ENCODE results near the gene UBE4B. TPM values are rescaled to one million over a fixed set of nuclear protein-coding genes. Genes with fewer than 3 reads are reported as not detected.
A peak's percentile ranks its signal among the peaks of the same experiment; 100 is the strongest.

The UBE4B gene
- total RNA-seq, 1 experiment from 2014 or later, result 13.9 TPM

DNA sequence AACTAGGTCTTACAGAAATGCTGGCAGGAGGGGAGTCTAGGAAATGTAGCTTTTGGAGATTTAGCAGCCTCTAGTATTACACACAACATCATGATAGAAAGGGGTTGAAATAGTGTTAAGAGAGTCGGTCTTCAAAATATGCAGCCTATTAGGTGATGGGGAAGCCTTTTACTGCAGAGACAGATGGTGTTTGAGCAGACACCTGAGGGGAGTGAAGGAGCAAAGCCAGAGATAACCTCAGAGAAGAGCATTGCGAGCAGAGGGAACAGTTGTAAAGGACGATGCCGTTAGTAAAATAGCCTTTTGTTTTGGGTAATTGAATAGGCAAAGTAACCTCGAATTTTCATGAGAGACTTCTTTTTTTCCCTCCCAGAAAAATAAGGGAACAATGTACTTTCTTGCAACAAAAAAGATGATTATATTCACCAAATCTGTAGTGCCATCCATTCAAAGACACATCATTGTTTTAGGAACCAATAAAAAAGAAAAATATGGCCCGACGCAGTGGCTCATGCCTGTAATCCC lies 111.3 kb downstream of the UBE4B start:
- in situ Hi-C loops (cut with HindIII; ENCODE audit: low pct_unique_long_range_greater_than_20kb, low sequenced_read_pairs), result no loop called here
- DNase-seq (ENCODE audit: low read depth), result no peak

GRCh38 chr1:10146391-10146790 lies 113.6 kb downstream of the UBE4B start:
- in situ Hi-C loops (cut with HindIII; ENCODE audit: low pct_unique_long_range_greater_than_20kb, low sequenced_read_pairs), result no loop called here

GRCh38 chr1:10149231-10149630 lies 116.5 kb downstream of the UBE4B start:
- in situ Hi-C loops (cut with HindIII; ENCODE audit: low pct_unique_long_range_greater_than_20kb, low sequenced_read_pairs), result no loop called here
- no peak for DNase-seq (ENCODE audit: low read depth)

More at GRCh38 chr1:10146391-10146790, 113.6 kb downstream of the UBE4B start:
- no peak for DNase-seq (ENCODE audit: low read depth)

- peak; percentile 45 for DNase-seq (ENCODE audit: low read depth)
- in situ Hi-C loops (cut with HindIII; ENCODE audit: low pct_unique_long_range_greater_than_20kb, low sequenced_read_pairs), result no loop called here
These were observed 120.0 kb downstream of the UBE4B start for GRCh38 chr1:10152709-10153284.

DNA sequence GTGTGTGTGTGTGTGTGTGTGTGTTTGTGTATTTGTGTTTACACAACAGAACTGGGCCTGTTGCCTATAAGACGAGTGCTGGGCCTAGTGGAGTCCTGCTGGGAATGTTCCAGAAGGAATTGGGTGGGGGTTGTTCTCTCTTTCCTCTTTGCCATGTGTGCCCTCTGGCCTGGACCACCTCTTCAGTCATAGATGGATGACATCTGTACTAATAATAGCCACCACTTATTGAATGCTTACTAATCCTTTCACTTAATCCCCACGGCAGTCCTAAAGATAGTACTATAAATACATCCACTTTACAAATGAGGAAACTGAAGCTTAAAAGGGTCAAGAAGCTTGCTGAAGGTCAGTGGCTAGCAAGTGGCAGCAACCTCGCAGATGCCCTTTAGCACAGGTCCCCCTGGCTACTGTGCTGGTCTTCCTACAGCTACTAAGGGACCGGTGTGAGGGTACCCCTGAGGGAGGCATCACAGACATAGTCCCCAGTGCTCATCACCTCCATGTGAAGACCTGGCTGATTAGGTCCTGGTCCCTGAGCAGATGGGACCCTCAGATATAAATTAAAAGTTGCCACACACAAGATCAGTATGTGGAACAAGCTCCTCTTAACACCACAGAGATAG lies 122.4 kb downstream of the UBE4B start:
- no peak for DNase-seq (ENCODE audit: low read depth)
- in situ Hi-C loops (cut with HindIII; ENCODE audit: low pct_unique_long_range_greater_than_20kb, low sequenced_read_pairs), result no loop called here

DNA sequence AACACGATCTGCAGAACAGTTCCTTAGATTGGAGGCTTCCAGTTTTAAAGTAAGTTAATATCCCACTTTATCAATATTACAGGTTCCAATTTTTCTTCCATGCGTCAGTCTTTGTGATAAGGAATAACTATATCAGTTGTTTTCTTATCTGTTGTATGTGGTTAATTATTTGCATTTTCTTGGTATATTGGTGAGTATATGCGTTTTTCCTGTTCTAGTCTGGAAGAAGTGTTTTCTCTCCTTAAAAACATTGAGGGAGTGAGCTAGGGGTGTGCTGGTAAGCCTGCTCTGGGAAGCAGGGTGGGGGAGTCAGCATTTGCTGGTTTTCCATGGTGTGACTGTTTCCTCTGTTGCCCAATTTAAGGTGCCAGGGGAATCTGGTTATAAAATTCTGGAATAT lies 127.4 kb downstream of the UBE4B start:
- no peak for DNase-seq (ENCODE audit: low read depth)
- in situ Hi-C loops (cut with HindIII; ENCODE audit: low pct_unique_long_range_greater_than_20kb, low sequenced_read_pairs), result no loop called here

DNA sequence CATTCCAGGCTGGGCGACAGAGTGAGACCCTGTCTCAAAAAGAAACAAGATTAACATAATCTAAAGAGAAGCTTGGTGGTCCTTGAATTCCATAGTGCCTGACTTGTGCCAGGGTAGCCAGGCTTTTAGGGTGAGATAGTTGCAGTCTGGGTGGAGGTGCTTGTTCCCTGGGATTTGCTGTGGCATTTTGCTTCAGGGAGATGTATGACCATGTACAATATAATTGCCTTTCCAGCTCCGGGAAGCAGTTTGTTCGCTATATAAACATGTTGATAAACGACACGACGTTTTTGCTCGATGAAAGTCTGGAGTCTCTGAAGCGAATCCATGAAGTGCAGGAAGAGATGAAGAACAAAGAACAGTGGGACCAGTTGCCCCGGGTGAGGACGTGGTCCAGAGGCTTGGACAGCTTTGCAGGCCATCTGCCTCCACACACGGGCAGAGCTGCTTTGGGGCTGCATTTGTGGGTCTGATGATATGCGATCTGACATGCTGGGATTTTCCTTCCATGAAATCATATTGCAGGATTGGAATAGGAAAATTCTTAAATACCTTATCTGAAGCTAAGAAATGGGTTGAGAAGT lies 128.2 kb downstream of the UBE4B start:
- in situ Hi-C loops (cut with HindIII; ENCODE audit: low pct_unique_long_range_greater_than_20kb, low sequenced_read_pairs), result no loop called here
- DNase-seq (ENCODE audit: low read depth), result no peak

GRCh38 chr1:10161541-10162290 lies 129.0 kb downstream of the UBE4B start:
- in situ Hi-C loops (cut with HindIII; ENCODE audit: low pct_unique_long_range_greater_than_20kb, low sequenced_read_pairs), result no loop called here

DNA sequence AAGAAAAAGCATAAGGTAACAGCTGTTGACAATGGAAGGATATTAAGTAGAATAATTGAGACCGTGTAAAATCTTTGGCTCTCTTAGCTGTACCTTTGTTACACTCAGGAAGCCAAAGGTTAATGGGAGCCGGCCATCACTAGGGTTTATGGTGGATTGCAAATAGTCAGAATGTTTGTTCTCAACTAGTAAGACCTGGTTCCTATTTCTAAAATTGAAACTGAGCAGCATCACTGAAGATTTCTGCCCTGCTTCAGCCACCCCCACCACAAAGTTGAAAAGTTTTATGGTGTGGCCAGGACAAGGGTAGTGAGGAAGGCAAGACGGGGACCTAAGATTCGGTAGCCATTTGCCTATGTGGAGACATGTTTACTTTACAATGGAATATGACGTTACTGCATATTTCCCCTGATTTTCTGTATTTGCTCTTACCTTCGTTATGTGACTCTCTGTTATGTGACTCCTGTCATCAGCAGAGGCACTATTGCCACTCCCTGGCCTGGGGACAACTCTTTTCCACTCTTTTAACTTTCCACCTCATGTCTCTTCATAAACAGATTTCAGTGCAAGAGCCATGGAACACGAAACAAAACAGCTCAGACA lies 136.3 kb downstream of the UBE4B start:
- no peak for DNase-seq (ENCODE audit: low read depth)
- in situ Hi-C loops (cut with HindIII; ENCODE audit: low pct_unique_long_range_greater_than_20kb, low sequenced_read_pairs), result no loop called here

More at GRCh38 chr1:10161541-10162290, 129.0 kb downstream of the UBE4B start:
- DNase-seq (ENCODE audit: low read depth), result no peak

GRCh38 chr1:10170239-10170574 lies 137.4 kb downstream of the UBE4B start:
- no peak for DNase-seq (ENCODE audit: low read depth)
- in situ Hi-C loops (cut with HindIII; ENCODE audit: low pct_unique_long_range_greater_than_20kb, low sequenced_read_pairs), result no loop called here

- DNase-seq (ENCODE audit: low read depth), result no peak
- in situ Hi-C loops (cut with HindIII; ENCODE audit: low pct_unique_long_range_greater_than_20kb, low sequenced_read_pairs), result no loop called here
These were observed 138.5 kb downstream of the UBE4B start for GRCh38 chr1:10171105-10171767.

- no peak for DNase-seq (ENCODE audit: low read depth)
- in situ Hi-C loops (cut with HindIII; ENCODE audit: low pct_unique_long_range_greater_than_20kb, low sequenced_read_pairs), result no loop called here
These were observed 139.4 kb downstream of the UBE4B start for GRCh38 chr1:10171995-10172669.

DNA sequence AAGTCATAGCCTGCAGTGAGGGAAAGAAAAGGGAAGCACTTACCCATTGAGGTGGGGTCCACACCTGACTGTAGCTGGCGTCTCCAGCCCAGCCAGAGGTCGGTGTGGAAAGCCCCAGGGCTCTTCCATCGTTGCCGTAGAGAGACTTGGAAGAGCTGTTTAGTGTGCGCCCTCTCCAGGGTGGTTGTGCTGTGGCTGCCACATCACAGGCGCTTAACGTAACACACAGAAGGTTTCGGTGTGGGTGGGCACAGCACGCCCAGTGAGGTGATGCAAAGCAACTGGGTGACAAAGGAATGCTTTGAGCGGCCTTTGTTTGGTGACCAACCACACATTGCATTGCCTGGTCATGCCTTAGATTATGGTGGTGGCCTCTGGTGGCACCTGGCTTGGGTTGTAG lies 140.8 kb downstream of the UBE4B start:
- in situ Hi-C loops (cut with HindIII; ENCODE audit: low pct_unique_long_range_greater_than_20kb, low sequenced_read_pairs), result no loop called here
- no peak for DNase-seq (ENCODE audit: low read depth)

GRCh38 chr1:10177876-10178275 lies 145.1 kb downstream of the UBE4B start:
- in situ Hi-C loops (cut with HindIII; ENCODE audit: low pct_unique_long_range_greater_than_20kb, low sequenced_read_pairs), result no loop called here
- DNase-seq (ENCODE audit: low read depth), result no peak

- in situ Hi-C loops (cut with HindIII; ENCODE audit: low pct_unique_long_range_greater_than_20kb, low sequenced_read_pairs), result no loop called here
- no peak for DNase-seq (ENCODE audit: low read depth)
These were observed 146.0 kb downstream of the UBE4B start for GRCh38 chr1:10178597-10179405.

DNA sequence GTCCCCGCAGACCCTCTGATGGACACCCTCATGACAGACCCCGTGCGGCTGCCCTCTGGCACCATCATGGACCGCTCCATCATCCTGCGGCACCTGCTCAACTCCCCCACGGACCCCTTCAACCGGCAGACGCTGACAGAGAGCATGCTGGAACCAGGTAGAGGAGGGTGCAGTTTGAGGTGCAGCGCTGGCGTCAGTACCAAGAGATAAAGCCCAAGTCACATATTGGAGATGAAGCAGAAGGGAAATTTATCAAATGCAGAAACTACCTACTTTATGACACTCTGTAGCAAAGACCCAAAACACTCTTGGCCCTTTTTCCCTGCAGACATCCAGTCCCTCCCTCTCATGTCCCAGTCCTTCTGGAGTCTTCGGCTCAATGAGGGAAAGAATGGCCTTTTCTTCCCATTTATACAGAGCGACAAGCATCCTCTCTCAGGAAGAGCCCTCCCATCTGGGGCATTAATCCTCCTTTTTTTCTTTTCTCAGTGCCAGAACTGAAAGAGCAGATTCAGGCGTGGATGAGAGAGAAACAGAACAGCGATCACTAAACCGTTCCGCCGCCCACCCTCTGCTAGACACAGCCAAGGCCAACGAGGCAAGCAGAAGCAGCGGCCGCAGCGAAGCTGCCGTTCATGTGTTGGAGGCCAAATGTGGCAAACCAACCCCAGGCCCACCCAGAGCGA lies 146.8 kb downstream of the UBE4B start:
- DNase-seq (ENCODE audit: low read depth), result no peak
- in situ Hi-C loops (cut with HindIII; ENCODE audit: low pct_unique_long_range_greater_than_20kb, low sequenced_read_pairs), result no loop called here

Data from Caki2 (cell line).